Osteocyte (in vitro differentiated cells): ENCODE data around the gene ESYT3. TPM values are rescaled to one million over a fixed set of nuclear protein-coding genes. Genes with fewer than 3 reads are reported as not detected.
"Not testable (repeated sequence)": the region's sequence is repeated elsewhere in the genome, so short reads cannot be mapped to it uniquely, and the experiment has no call there.

Experiments used
- DNase-seq: peaks from one replicate; pipeline ENCODE4 v3.0.0; 2021; ENCODE audit warnings: mixed read lengths; ENCODE audit not compliant: unreplicated experiment; ENCODE audit errors: extremely low spot score
- H3K27ac Mint-ChIP-seq: one replicate; pipeline ENCODE4 v1.8.0; 2021; ENCODE audit warnings: mild to moderate bottlenecking, mixed read lengths; ENCODE audit not compliant: unreplicated experiment
- H3K27me3 Mint-ChIP-seq: one replicate; pipeline ENCODE4 v1.8.0; 2021; ENCODE audit warnings: mixed read lengths; ENCODE audit not compliant: unreplicated experiment
- H3K36me3 Mint-ChIP-seq: one replicate; pipeline ENCODE4 v1.8.0; 2021; ENCODE audit warnings: mixed read lengths; ENCODE audit not compliant: unreplicated experiment
- H3K4me1 Mint-ChIP-seq: one replicate; pipeline ENCODE4 v1.8.0; 2021; ENCODE audit warnings: mixed read lengths; ENCODE audit not compliant: unreplicated experiment
- H3K4me3 Mint-ChIP-seq: one replicate; pipeline ENCODE4 v1.8.0; 2021; ENCODE audit warnings: mild to moderate bottlenecking, moderate library complexity, mixed read lengths; ENCODE audit not compliant: unreplicated experiment
- H3K9me3 Mint-ChIP-seq: one replicate; pipeline ENCODE4 v1.8.0; 2021; ENCODE audit warnings: mixed read lengths; ENCODE audit not compliant: unreplicated experiment
- total RNA-seq: library from RNA; stranded (reverse); gene quantifications from 2 replicates; pipeline ENCODE4 v1.2.1, GENCODE V29; 2021
- TF ChIP-seq, protein P1 (sequence below): fragments of 200-600 bp; sonication (generic); IDR thresholded peaks from 2 replicates; pipeline ENCODE4 v1.5.0; 2021; ENCODE audit warnings: antibody characterized with exemption, mild to moderate bottlenecking, moderate library complexity

ESYT3 gene
- total RNA-seq, 1 donor from 2014 or later, result 0.21 TPM

DNA sequence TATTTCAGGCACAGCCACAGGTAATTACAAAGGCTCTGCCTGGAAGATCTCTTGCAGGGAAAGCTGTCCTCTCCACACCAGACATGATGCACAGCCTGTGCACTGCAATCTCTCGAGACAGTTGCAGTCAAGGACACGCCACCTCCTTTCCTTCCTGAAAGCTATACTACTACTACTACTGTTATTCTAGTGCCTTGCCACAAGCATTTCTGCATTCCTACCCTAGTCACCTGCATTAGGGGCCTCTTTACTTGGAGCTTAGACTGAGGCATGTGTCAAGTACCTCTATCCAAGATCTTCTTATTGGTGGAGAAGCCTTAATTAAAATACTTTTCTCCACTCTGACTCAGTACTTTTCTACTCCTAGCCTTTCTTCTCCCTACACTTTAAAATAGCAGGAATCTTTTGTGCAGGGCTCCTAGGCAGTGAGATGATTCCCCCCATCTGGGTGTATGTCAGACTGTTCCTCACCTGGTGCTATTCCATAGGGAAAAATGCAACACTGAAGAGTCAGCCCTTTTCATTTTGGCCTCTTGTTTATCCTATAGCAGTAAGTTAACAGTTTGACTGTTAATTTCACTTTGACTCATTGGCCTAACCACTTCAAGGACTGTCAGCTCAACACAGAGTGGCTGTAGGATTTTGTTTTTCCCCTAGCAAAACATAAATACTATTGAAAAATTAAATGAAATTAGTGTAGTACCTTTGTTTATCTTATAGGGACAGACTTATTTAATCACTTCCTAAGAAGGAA is 78.9 kb downstream of the ESYT3 start:
- no peak for DNase-seq
- Mint-ChIP-seq H3K27me3 (no peaks in the 10 kb centered on the region), H3K4me1 (peaks cover 4% of the 10 kb centered on the region), H3K36me3 (peaks cover 10% of the 10 kb centered on the region), H3K9me3 (no peaks in the 10 kb centered on the region), H3K4me3 (no peak overlapping the region), H3K27ac (no peak overlapping the region)
- TF ChIP-seq, protein P1, sequence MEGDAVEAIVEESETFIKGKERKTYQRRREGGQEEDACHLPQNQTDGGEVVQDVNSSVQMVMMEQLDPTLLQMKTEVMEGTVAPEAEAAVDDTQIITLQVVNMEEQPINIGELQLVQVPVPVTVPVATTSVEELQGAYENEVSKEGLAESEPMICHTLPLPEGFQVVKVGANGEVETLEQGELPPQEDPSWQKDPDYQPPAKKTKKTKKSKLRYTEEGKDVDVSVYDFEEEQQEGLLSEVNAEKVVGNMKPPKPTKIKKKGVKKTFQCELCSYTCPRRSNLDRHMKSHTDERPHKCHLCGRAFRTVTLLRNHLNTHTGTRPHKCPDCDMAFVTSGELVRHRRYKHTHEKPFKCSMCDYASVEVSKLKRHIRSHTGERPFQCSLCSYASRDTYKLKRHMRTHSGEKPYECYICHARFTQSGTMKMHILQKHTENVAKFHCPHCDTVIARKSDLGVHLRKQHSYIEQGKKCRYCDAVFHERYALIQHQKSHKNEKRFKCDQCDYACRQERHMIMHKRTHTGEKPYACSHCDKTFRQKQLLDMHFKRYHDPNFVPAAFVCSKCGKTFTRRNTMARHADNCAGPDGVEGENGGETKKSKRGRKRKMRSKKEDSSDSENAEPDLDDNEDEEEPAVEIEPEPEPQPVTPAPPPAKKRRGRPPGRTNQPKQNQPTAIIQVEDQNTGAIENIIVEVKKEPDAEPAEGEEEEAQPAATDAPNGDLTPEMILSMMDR, result no peak

DNA sequence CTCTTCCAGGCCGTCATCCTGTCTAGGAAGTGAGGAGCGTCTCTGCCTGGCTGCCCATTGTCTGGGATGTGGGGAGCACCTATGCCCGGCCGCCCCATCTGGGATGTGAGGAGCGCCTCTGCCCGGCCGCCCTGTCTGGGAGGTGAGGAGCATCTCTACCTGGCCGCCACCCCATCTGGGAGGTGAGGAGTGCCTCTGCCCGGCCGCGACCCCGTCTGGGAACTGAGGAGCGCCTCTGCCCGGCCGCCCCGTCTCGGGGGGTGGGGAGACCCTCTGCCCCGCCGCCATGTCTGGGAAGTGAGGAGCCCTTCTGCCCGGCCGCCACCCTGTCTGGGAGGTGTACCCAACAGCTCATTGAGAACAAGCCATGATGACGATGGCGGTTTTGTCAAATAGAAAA is 87.0 kb downstream of the ESYT3 start:
- not testable (repeated sequence) for H3K4me1 Mint-ChIP-seq, H3K27ac Mint-ChIP-seq, H3K27me3 Mint-ChIP-seq, H3K4me3 Mint-ChIP-seq, H3K9me3 Mint-ChIP-seq, DNase-seq
- peaks cover 33% of the 10 kb centered on the region for H3K36me3 Mint-ChIP-seq

Other genes starting within 250 kb of the ESYT3 start
- 38.3 and 46.5 TPM in 2 replicates for gene ARMC8, start 247.3 kb upstream of the ESYT3 start, total RNA-seq
- not detected in 2 replicates for gene NME9, start 104.8 kb upstream of the ESYT3 start, total RNA-seq
- gene MRAS, start 86.0 kb upstream of the ESYT3 start, total RNA-seq, result 25.5 and 29.7 TPM in 2 replicates
- gene CEP70, start 159.6 kb downstream of the ESYT3 start, total RNA-seq, result 16.0 and 16.1 TPM in 2 replicates
- gene FAIM, start 174.2 kb downstream of the ESYT3 start, total RNA-seq, result 8.5 and 9.7 TPM in 2 replicates